ENCODE data around the gene ULBP2.
A peak's percentile ranks its signal among the peaks of the same experiment; 100 is the strongest.
"Not testable (repeated sequence)": the region's sequence is repeated elsewhere in the genome, so short reads cannot be mapped to it uniquely, and the experiment has no call there.

Gene ULBP2

DNA sequence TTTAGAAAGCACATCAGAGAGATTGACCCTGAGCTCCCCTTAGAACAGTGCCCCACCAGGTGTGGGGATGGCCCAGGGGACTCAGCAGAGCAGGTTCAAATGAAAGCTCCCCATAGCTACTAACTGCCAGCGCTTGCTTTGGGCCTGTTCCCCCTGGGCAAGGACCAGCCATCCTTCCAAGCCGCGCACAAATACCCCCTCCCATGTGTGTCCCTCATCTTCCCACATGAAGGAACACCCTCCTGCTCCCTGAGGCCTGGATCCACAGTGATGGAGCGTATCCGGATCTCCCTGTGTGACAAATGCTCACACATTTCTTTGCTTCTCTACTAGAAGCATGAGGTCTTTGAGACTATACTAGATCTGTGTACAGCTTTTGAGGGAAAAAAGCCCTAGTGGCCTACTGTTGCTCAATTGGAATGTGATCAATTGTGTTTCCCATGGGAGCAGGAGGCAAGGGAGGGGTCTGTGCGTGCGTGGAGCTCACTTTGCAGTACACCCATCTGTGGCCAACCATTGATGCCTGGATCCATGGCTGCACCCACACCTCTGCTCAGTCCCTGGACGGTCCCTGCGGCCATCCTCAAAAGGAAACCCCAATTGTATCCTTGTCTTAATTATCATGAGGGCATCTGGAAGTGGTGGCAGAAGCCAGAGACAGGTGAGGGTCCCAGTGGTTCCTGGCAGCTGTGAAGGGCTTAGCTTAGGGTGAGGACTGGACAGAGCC, 17.4 kb upstream of the ULBP2 start:
- no peak for DNase-seq (ENCODE audit: low read depth, low spot score)
- H3K4me3 ChIP-seq (ENCODE audit: low read length) = no peak overlapping the region

DNA sequence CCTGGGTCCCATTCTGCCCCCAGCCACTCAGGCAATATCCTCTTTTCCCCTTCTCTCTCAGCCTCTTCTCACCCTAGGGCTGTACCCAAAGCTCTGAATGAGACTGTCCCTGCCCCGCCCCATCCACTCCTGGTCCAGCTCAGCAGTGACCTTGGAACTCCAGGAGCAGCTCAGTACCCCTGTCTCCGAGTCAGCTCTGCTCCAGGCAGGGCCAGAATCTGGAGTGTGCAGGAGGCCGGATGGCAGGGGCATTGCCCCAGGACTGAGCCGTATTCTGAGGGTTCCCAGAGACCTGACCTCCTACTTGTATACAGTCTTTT, 16.9 kb upstream of the ULBP2 start:
- no peak overlapping the region for H3K4me3 ChIP-seq (ENCODE audit: low read length)
- no peak for DNase-seq (ENCODE audit: low read depth, low spot score)

DNA sequence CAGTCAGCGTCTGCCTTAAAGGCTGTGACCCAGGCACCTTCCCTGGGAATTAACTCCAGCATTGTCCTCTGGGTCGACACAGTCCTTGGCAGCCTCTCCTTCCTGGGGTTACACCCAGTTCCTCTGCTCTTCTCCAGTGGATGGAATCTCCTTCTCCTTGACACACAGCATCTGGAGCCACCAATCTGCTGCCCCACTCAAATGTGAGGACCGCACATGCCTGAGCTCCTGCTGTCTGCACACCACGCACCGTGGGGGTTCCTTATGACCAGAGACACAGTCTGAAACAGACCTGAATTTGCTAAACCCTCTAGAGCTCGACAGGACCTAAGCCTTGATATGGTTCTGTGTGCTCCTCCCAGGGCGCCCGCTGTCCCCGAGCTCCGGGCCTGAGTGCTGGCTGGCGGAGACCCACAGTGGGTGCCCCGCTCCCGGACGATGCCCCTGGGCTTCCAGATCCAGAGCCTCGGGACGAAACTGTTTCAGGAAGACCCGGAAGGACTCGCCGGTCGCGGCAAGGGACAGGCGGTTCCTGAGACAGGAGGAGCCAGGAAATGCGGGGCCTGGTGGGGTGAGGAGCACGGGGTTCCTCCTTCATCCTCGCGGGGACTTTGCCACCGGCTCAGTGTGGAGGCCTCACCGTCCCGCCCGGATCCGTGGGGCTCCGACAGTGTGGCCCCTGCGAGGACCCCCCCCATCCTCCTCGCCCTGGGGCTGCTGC, 16.4 kb upstream of the ULBP2 start:
- no peak overlapping the region for H3K4me3 ChIP-seq (ENCODE audit: low read length)
- DNase-seq (ENCODE audit: low read depth, low spot score) = no peak

DNA sequence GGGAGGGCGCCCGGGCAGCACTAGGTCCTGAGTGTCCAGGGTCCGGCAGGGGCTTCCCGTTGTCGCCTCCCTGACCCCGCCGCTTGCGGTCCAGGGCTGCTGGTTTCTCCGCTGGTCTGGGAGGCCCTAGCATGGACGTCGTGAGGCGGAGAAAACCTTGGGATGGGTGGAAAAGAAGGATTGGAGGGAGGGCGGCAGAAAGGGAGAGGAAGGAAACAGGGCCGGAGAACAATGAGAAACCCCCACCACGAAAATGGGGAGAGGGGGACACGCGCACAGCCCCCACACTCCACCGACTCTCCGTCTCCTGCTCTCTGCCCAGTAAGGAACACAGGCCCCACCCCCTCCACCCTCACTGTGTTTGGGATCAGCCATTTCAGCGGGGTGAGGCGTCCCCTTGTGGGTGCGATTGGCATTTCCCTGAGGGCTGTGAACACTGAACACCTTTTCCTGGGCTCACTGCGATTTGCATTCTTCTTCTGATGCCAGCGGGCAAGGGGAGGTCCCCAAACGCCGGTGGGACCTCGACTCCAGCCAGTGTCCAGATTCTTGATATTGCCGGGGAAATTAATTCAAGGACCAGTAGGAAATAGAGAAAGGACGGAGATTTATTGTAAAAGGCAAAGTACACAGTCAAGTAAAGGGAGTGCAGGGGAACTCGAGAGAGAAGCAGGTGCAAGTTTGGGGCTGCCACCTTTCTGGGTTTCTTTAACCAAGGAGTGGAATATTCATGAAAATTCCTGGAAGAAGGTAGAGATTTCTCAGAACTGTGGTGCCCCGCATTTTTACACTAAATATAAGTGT, 15.6 kb upstream of the ULBP2 start:
- peak; percentile 61 for DNase-seq (ENCODE audit: low read depth, low spot score)
- H3K4me3 ChIP-seq (ENCODE audit: low read length) = peak overlapping the region; percentile 28

DNA sequence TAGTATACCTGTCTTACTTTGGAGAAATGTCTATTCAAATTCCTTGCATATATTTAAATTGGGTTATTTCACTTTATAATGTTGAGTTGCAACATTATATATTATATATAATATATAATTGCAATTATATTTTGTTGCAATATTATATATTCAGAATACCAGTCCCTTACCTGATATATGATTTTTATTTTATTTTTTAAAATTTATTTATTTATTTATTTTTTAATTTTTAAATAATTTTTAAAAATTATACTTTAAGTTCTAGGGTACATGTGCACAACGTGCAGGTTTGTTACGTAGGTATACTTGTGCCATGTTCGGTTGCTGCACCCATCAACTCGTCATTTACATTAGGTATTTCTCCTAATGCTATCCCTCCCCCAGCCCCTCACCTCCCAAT, 14.8 kb upstream of the ULBP2 start:
- not testable (repeated sequence) for H3K4me3 ChIP-seq (ENCODE audit: low read length); DNase-seq (ENCODE audit: low read depth, low spot score)

DNA sequence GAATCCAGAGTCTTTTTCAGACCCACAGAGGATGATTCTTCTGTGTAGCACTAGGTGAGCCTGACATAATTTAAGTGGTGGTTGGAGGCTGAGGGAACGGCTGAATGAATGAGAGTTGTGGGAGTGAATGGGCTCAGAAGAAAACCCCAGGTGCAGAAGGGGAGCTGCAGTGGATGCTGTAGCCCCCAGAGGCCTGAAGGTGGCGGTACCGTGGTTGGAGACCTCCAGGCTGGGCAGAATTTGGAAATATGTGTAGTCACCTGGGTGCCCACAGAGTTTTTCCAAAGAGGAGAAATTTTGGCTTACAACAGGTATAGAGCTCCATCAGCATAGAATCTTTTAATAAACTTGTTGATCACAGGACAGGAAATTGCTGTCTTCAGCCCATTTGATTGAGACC, 12.4 kb upstream of the ULBP2 start:
- no peak for DNase-seq (ENCODE audit: low read depth, low spot score)
- no peak overlapping the region for H3K4me3 ChIP-seq (ENCODE audit: low read length)

DNA sequence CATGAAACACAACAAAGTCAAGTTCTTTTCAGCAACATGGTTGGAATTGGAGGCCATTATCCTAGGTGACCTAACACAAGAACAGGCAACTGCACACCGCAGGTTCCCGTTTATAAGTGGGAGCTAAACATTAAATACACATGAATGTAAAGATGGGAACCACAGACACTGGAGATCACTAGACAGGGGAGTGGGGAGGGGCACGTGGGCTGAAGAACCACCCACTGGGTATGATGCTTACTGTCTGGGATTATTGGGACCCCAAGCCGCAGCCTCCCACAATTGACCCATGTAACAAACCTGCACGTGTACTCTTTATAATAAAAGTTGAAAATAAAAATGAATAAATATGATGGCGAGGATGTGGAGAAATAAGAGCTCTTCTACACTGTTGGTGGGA, 10.3 kb upstream of the ULBP2 start:
- H3K4me3 ChIP-seq (ENCODE audit: low read length) = no peak overlapping the region

DNA sequence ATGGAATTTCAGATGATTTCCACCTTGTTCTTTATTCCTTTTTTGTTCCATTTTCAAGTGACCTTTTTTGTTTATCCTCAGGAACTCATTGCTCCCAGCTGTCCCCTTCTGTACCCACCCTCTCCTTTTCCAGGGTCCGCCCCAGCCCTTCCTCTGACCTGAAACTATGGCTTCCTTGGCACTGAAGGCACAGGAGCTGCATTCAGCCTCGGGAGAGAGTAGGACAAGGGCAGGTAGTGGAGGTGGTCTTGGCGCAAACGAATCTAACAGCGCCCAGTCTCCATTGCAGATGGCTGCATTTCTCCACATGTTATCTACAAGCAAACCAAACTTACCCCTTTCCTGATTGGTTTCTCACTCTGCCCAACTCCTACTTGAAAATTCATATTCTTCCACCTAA, 8.8 kb upstream of the ULBP2 start:
- no peak overlapping the region for H3K4me3 ChIP-seq (ENCODE audit: low read length)
- no peak for DNase-seq (ENCODE audit: low read depth, low spot score)

More for the DNA sequence above, 10.3 kb upstream of the ULBP2 start:
- no peak for DNase-seq (ENCODE audit: low read depth, low spot score)

DNA sequence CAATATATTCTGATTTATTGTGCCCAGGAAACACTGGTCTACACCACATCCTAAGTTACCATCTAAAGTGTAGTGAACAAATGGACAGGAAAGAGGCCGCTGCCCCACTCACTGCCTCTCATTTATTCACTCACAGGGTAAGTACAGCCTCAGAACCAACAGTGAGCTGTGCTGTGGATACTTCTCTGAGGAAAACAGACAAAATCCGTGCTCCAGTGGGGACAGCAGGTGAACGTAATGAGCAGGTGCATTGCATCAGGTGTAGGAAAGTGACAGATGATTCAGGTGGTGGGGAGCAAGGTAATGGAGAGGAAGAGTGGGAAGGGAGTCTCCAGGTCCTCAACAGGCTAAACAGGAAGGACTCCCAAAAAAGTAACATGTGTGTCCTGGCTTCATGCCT, 8.4 kb upstream of the ULBP2 start:
- no peak for DNase-seq (ENCODE audit: low read depth, low spot score)
- no peak overlapping the region for H3K4me3 ChIP-seq (ENCODE audit: low read length)

DNA sequence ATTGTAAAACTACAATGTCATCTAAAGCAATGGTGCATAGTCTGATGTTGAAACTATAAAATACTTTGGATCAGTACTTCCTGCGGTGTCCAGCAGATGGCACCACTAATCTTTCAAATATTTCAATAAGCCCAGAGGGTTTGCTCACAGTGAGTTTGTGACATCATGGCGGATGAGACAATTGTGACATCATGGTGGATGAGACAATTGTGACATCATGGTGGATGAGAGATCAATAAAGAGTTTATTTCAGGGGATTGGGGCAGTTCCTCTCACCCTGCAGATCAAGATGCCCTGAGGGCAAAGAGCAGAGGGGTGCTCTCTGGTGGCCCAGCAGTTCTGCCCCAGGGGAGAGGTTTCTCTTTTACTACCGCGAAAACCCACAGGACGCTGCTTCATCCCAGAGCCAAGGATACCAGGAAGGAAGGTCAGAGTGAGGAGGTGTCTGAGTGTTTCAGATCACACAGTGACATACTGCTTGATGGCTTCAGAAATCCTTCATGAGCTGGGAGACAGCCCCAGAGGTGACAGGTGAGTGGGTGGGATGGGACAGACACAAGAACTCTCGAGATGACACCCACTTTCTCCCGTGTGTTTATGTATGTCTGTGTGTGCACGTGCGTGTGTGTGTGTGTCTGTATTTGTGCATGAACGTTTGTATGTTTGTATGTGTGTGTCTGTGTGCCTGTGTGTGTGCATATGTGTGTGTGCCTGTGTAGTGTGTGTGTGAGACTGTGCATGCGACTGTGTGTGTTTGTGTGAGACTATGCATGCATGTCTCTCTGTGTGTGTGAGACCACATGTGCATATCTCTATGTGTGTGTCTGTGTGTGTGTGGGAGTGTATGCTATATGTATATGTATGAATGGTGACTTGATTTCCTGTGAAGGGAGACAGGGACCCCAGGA, 7.3 kb upstream of the ULBP2 start:
- peak; percentile 75 for DNase-seq (ENCODE audit: low read depth, low spot score)
- no peak overlapping the region for H3K4me3 ChIP-seq (ENCODE audit: low read length)

DNA sequence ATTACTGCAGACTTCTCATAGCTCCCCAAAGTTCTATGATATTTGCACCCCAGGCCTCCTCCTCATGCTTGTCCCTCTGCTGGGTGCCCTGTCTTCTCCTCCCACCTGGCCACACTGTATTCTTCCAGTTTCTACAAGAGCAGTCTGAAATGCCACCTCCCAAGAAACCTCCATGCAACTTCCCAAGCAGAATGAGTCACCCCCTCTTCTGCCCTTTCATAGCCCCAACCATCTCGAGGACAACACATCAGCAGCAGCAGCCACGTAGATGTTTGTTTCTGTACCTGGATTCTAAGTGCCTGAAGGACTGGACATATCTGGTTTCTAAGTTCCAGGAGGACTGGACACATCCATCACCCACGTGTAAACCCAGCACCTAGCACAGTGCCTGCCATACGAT, 6.6 kb upstream of the ULBP2 start:
- no peak for DNase-seq (ENCODE audit: low read depth, low spot score)
- H3K4me3 ChIP-seq (ENCODE audit: low read length) = no peak overlapping the region

DNA sequence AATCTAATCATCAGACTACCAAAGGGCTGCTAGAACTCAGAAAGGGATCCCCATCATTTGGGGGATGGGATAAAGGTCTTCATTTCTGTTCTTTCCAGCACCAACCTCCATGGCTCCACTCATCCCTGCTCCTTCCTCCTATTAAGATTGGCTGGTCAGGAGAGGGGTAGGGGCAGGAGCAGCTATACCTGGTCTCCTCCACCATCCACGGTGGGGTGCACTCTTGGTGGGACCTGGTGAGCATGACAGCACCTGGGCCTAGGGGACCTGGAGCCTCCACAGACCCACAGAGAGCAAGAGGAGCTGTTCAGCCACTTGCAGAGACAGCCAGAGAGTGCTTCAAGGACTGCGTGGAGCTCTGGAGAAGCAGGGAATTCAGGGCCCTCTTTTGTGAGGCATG, 6.1 kb upstream of the ULBP2 start:
- no peak overlapping the region for H3K4me3 ChIP-seq (ENCODE audit: low read length)
- no peak for DNase-seq (ENCODE audit: low read depth, low spot score)

DNA sequence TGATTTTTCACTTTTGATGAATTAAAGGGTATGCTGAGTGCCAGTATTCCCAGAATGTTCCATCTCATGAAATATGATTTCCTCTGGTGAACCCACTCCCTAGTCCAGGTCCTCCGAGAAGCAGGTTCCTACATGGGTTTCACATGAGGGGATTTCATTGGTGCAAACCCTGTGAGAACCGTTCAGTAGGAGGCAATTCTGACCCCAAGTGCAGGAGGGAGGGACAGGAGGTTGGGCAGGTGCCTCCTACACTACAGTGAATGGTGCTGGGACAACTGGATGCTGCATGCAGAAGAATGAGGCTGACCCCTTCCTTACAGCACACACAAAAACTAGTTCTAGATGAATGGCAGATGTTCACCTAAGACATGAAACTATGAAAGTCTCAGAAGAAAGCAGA, 5.1 kb upstream of the ULBP2 start:
- H3K4me3 ChIP-seq (ENCODE audit: low read length) = no peak overlapping the region
- no peak for DNase-seq (ENCODE audit: low read depth, low spot score)

DNA sequence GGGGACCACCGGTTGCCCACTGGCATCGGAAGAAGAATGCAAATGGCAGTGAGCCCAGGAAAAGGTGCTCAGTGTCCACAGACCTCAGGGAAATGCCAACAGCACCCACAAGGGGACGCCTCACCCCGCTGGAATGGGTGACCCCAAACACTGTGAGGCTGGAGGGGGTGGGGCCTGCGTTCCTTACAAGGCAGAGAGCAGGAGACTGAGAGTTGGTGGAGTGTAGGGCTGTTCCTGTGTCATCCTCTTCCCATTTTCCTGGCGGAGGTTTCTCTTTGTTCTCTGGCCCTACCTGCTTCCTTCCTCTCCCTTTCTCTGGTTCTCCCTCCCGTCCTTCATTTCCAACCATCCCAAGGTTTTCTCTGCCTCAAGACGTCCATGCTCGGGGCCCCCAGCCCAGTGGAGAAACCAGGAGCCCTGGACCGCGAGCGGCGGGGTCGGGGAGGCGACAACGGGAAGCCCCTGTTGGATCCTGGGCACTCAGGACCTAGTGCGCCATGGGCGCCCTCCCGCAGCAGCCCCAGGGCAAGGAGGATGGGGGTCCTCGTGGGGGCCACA, 3.7 kb upstream of the ULBP2 start:
- DNase-seq (ENCODE audit: low read depth, low spot score) = not testable (repeated sequence)
- H3K4me3 ChIP-seq (ENCODE audit: low read length) = peak overlapping the region; percentile 55

DNA sequence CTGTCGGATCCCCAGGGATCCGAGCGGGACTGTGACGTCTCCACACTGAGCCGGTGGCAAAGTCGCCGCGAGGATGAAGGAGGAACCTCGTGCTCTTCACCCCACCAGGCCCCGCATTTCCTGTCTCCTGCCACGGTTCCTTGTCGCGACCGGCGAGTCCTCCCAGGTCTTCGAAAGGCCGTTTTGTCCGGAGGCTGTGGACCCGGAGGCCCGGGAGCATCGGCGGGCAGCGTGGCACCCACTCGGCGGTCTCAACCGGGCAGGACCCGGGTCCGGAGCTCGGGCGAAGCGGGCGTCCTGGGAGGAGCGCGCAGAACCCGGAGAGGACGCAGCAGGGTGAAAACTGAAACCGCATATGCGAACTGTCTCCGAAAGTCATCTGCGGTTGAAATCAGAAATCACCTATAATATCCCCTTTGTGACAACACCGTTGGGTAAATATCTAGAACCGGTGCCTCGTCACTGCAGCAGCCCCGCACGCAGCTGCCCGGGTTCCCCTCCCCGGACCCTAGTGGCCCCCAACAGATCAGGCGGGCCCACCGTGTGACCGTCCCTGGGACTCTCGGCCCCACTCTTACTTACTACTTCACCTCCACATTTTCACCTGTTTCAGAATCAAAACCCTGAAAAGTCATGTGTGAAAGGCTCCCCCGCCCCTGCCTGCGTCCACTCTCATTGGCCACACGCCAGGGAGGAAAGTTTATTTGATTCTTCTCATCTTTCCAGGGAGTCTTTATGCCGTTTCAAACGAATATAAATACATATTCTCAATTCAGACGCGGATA, 3.1 kb upstream of the ULBP2 start:
- no peak for DNase-seq (ENCODE audit: low read depth, low spot score)
- H3K4me3 ChIP-seq (ENCODE audit: low read length) = peak overlapping the region; percentile 55

DNA sequence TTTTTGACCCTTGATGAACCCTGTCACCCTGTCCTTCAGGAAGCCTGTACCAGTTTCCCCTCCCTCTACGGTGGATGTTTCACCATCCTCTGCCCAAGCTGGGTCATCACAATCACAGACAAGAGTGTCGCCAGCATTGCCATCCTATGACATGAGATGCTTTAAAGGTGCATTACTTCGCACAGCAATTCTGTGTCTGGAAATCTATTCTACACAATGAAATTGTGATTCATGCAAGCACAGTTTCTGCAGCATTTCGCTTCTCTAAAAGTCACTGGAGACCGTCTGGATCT, 2.5 kb upstream of the ULBP2 start:
- H3K4me3 ChIP-seq (ENCODE audit: low read length) = no peak overlapping the region
- DNase-seq (ENCODE audit: low read depth, low spot score) = no peak

DNA sequence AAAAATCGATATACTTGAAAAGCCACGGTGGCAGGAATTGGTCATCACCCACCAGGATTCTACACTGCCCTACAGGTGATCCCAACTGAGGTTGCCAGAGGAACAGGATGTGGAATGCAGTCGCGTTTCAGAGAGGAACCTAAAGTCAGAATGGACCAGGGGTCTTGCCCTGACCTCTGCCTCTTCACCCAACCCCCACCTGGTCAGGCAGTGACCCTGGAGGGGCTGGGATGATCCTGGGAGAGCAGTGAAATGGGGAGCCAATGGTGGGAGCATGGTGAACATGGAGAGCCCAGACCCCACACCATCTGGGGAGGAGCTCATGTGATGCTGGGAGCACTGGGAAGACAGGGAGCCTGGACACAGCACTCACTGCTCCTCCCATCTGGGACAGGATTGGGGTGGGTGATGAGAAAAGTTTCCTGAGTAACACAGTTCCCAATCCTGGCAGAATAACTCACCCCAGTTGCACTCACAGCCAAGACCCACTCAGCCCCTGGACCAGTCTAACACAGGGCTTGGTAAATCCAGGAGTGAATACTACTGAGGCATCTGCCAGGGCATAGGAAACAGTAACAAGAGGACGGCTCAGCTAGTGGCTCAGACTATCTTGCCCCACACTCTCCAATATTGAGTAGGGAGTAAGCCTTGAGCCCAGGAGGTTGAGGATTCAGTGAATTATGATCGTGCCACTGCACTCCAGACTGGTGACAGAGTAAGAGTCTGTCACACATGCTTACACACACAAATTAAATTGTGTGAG, 1.7 kb upstream of the ULBP2 start:
- no peak overlapping the region for H3K4me3 ChIP-seq (ENCODE audit: low read length)
- DNase-seq (ENCODE audit: low read depth, low spot score) = no peak

DNA sequence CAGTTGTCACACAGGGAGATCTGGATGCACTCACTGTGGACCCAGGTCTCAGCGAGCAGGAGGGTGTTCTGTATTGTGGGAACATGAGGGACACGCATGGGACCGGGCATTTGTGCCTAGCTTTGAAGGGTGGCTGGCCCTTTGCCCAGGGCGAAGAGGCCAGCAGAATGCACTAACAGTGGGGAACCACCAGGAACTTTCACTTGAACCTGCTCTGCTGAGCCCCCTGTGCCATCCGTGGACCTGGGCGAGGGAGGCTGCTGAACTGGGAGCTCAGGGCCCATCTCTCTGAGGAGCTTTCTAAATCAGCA, 1.2 kb upstream of the ULBP2 start:
- no peak for DNase-seq (ENCODE audit: low read depth, low spot score)
- no peak overlapping the region for H3K4me3 ChIP-seq (ENCODE audit: low read length)
